ENCODE results near the gene ST3GAL4.
"Not testable (repeated sequence)": the region's sequence is repeated elsewhere in the genome, so short reads cannot be mapped to it uniquely, and the experiment has no call there.

The ST3GAL4 gene

GRCh38 chr11:126347751-126348668, 7.5 kb upstream of the ST3GAL4 start:
- no peak for DNase-seq

- no peak for DNase-seq
These were observed 6.5 kb upstream of the ST3GAL4 start for GRCh38 chr11:126348806-126349582.

- no peak for DNase-seq
These were observed 4.7 kb upstream of the ST3GAL4 start for GRCh38 chr11:126350836-126351235.

GRCh38 chr11:126352163-126352562, 3.3 kb upstream of the ST3GAL4 start:
- DNase-seq, result no peak

DNA sequence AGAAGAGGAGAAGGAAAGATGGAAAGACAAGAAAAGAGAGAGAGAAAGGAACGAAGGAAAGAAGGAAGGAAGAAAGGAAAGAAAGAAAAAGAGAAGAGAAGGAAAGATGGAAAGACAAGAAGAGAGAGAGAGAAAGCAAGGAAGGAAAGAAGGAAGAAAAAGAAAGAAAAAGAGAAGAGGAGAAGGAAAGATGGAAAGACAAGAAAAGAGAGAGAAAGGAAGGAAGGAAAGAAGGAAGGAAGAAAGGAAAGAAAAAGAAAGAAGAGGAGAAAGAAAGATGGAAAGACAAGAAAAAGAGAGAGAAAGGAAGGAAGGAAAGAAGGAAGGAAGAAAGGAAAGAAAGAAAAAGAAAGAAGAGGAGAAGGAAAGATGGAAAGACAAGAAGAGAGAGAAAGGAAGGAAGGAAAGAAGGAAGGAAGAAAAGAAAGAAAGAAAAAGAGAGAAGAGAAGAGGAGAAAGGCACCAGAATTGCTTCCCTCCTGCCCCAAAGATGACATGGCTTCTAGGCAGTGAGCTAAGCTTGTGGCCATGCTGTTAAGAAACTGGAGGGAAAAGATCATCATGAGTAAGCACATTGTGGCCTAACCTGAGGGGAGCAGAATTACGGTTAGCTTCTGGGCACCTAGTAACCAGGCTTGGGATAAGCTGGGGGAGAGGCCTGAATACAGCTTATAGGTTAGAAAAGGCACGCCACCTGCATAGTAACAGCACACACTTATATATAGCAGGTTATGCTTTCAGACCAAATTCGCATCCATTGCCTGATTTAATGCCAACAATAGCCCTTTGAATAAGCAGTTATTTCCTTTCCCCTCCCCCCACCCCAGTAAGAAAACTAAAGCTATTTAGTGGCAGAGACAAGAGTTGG, 2.3 kb upstream of the ST3GAL4 start:
- no peak for DNase-seq

GRCh38 chr11:126354631-126355323, 709 bp upstream of the ST3GAL4 start:
- DNase-seq, result no peak

DNA sequence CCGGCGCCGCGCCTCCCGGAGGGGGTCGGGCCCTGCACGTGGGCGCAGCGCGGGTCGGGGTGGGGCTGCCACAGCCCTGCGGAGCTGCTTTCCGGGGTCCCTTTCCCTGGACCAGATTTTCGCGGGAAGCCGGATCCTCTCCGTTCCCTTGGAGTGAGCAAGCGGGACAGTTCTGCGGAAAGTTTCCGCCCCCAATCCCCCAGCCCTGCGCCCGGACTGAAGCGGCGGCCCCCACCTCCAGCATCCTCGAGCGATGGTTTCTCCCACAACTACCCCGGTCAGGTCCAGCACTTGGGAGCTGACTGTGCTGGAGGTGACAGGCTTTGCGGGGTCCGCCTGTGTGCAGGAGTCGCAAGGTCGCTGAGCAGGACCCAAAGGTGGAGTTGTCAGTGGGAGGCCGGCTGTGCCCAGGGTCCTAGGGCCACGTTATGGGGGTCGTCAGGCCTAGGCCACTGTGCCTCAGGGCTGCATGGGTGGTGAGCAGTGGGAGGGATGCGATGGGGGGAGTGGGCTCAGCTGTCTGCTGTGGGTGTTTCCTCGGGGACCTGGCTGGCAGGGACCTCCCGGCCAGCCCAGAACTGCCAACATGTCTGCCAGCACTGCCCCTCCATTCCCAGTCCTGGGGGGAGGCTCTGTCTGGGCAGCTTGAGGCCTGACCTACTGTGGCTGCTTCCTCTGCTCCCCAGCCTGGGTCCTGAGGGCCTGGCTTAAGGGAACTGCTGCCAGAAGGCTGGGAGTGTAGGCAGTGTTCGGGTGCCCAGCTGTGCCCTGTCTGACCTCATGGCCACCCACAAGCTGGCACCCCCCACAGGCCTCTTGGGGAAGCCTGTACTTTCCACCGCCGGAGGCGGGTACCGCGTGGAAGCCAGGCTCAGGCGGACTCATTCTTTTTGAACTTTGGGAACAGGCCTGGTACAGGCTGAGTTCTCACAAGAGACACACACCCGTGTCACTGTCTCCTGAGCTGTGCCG, 726 bp downstream of the ST3GAL4 start:
- no peak for DNase-seq

DNA sequence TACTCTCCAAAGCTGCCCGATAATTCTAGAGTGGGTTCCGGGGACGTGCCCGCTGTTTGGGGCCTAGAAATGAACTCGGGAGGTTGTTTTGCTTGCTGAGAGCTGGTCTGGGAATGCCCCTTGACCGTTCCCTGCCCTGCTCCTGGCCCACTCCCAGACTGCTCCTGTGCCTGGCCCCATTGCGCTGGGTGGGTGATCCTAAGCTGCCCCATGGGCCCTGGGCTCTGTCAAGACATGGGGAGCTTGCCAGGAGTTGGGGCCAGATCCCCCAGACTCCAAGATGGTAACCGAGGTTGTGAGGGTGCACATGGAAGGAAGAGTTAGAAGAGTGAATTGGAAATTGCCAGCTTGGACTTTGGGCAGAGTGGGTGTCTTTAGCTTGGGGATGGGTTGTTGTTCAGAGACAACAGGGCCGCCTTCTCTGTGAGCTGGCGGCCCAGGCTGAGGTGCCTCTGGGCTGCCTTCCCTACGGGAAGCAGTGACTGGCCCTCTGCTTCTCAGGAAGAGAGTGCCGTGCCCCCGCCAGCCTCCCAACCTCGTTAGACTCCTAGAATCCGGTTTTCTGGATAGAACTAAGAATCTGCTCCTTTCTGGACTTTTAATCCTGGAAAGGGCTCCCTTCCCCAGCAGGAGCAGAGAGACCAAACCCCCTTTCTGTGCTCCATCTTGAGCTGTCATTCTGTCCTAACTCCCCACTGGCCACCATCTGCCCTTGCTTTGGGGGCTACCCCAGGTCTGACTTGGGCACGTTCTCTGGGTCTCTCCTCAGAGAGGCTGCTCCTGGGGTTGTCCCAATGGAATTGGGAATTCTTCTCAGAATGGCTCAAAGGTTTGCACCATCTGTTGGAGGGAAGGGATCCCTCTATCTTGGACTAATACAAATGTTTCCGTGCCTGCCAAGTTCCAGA, 1.8 kb downstream of the ST3GAL4 start:
- DNase-seq, result no peak

DNA sequence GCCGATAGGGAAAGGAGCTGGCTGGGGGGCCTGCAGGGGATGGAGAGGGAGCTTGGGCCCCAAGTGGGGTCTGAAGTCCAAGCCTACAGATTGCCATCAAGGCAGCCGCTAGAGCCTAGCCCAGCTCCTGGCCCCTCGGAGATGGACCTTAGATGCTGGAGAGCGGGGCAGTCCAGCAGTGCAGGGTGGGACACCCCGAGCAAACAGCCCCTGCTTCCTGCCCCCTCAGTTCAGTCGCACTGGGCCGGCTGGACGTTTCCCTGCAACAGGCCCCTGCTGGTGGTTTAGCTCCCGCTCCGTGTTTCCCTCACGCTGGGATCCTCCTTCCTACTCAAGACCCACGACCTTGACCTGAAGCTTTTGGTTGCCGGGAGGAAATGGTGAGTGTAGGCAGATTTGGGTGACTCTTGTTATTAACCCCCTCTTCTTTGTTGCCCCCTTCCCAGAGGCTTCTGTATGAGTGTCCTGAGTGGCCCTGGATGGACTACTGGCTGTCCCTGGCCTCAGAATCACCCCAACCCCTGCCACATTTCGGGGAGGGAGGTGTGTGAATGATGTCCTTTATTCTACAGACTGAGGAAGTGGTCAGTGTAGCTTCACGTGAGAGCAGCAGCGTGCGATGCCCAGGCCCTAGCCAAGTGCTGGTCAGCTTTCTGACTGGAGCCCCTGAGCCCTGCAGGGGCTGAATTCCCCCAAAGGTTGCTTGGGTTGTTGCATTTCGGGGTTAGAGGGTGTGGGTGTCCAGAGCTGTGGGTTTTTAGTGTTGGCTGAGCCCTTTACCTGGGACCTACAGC, 2.7 kb downstream of the ST3GAL4 start:
- DNase-seq, result no peak

DNA sequence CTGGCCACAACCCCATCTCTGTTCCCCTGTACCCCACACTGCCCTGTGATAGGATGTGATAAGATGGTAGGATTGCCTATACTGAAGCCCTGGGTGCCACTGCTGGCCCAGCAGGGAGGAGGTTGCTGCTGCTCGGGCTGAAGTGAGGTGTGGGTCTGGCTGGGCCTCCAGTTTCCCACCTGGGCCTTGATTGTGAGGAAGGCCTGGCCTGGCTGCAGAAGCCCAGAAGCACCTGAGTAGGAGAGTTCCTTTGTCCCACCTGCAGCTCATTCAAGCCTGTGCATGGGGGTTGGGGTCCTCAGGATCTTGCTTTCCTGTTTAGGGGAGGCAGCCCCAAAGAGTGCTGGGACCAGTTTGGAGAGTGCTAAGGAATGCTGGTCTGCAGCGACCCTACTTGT, 3.3 kb downstream of the ST3GAL4 start:
- DNase-seq, result no peak

DNA sequence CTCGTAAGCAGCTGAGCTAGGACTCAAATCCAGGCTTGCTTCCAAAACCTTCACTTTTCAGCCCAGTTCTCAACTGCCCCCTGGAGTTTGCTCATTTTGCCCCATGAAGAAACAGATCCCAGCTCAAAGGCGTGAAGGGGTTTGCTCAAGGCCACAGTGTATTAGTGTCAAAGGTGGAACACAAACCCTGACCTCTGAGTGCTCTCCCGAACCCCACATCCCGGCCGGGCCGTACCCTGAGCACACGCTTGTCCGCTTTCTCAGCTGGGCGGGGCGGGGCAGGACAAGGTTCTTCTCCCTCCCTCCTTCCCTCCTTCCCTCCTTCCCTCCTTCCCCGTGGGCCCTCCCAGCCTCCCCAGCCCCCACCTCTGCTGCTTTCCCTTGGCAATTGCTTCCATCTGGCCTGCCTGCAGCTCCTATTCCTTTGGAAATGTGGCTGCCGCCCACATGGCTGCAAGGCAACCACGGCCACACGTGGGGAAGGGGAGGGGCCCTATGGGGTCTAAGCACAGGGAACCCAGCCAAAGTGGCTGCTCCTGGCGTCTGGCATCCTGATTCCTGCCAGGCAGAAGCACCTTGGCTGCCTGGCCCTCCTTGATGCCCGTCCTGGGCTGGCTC, 4.1 kb downstream of the ST3GAL4 start:
- DNase-seq, result no peak

GRCh38 chr11:126360049-126360446, 4.6 kb downstream of the ST3GAL4 start:
- DNase-seq, result no peak

- DNase-seq, result no peak
These were observed 5.9 kb downstream of the ST3GAL4 start for GRCh38 chr11:126361400-126361799.

DNA sequence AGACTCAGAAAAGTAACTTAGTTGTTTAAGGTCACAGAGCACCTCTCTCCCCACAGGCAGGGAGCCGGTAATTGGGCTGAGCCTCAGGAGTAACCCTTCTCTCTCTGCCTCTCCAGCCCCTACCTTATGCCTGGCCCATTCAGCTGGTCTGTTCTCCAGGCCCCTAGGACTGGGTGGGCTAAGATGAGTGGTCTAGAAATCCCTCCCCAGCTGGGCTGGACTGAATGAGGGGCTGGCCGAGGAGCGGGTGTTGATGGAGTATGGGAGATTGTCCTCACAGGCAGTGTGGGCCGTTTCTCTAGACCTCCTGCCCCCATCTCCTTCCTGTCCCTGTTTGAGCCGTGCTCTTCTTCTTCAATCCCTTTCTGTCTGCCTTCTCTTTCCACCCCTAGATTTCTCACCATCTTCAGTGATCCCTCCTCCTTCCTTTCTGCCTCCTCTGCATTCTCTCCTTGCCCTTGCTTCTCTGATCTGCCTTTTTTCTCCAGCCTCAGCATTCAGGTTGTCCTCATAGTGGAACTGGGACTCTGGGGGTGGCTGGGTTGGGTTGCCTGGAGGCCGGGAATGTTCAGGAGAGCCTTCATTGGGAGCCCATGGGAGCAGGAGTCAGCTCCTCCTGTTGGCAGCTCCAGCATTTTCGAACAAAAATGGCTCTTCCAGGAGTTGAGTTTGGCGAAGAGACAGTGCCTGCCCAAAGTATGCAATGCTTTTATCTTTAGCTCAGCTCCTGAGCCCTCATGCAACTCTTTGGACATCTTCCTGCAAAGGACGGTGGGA, 7.6 kb downstream of the ST3GAL4 start:
- no peak for DNase-seq

DNA sequence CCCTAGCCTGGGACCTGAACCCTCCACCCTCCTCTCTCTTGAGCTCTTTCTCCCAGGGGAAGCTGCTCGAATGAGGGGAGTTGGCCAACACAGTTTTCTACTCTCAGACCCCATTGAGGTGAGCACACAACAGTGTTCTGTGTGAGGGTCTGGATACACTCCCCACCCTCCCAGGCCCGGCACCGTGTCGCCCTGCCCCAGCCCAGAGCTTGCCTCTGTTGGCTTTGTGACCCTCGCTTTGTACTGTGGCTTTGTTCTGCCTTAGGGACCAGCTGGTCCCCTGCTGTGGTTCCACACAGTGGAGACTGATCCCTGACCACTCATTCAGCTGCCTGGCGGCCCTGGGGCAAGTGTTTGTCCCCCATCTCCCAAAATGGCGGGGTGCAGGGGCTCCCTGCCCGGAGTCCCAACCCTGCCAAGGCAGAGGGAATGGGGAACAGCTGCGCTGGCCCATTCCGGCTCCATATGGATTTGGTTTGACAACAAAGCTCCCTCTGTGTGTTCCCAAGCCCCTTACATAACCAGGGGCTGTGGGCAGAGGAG, 8.3 kb downstream of the ST3GAL4 start:
- DNase-seq, result no peak

- DNase-seq, result not testable (repeated sequence)
These were observed 9.2 kb downstream of the ST3GAL4 start for GRCh38 chr11:126364735-126365134.

GRCh38 chr11:126365508-126365907, 10.0 kb downstream of the ST3GAL4 start:
- not testable (repeated sequence) for DNase-seq

All from stimulated activated CD4-positive, alpha-beta T cell treated with anti-CD3 and anti-CD28 coated beads, Interleukin-12 subunit alpha, Interleukin-12 subunit beta, amount 100 ng/mL, for 4 hours (primary cell).